ENCODE data around the gene BCORL1. TPM values are rescaled to one million over a fixed set of nuclear protein-coding genes. Genes with fewer than 3 reads are reported as not detected.

Gene BCORL1
- total and polyA plus RNA-seq, 2 of the 8 experiments (the other 6 are each of a cell fraction or from before 2014, with no cell fraction given), result 1.4 to 6.2 TPM

- TF ChIP-seq TAF1 (IDR thresholded peaks at IDR 0.05; ENCODE audit: low read depth, low read length) (no peak), CHD7 (IDR thresholded peaks at IDR 0.05; ENCODE audit: insufficient replicate concordance, low read length) (no peak), EZH2 (IDR thresholded peaks at IDR 0.05; ENCODE audit: low read depth, low read length, severe bottlenecking) (no peak), POLR2AphosphoS5 (IDR thresholded peaks at IDR 0.05; ENCODE audit: low read depth, low read length) (no peak), BCL11A (IDR thresholded peaks at IDR 0.05; ENCODE audit: low read depth in 2 of 2, low read length in 2 of 2) (no peak), TAF7 (optimal IDR thresholded peaks at IDR 0.05; ENCODE audit: borderline replicate concordance, low read depth, low read length) (no peak)
Observed at GRCh38 chrX:129954804-129955203, 27.6 kb upstream of the BCORL1 start (continued).
